ENCODE results near the gene CLK2.
"Not testable (repeated sequence)": the region's sequence is repeated elsewhere in the genome, so short reads cannot be mapped to it uniquely, and the experiment has no call there.

The CLK2 gene

GRCh38 chr1:155295942-155296267 lies 22.6 kb upstream of the CLK2 start:
- no peak for DNase-seq

DNA sequence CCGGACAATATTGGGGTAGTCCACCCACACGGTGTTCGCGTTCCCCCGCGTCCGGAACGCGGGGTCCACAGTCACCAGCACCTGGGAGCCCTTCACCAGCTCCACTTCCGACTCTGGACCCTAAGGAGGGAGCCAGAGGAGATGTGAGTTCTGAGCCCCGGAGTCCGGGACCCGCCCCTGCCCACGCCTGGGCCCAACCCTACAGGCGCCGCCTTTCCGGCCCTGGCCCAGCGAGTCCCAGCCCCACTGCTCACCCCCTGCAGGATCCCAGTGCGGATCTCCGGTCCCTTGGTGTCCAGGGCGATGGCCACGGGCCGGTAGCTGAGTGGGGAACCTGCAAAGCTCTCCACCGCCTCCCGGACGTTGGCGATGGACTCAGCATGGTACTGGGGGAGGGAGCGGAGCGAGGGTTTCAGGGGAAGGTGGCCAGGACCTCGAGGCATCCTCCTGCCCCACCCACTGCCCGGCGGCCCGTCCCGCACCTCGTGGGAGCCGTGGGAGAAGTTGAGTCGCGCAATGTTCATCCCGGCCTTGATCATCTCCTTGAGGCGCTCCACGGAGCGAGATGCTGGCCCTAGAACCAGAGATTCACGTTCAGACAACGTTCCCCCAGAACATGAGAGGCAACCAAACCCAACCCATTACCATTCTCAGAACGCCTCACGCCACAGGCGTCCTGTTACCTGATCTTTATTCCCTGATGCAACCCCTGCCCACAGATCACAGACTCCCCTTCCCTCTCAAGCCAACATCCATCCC lies 22.1 kb upstream of the CLK2 start:
- DNase-seq: no peak

DNA sequence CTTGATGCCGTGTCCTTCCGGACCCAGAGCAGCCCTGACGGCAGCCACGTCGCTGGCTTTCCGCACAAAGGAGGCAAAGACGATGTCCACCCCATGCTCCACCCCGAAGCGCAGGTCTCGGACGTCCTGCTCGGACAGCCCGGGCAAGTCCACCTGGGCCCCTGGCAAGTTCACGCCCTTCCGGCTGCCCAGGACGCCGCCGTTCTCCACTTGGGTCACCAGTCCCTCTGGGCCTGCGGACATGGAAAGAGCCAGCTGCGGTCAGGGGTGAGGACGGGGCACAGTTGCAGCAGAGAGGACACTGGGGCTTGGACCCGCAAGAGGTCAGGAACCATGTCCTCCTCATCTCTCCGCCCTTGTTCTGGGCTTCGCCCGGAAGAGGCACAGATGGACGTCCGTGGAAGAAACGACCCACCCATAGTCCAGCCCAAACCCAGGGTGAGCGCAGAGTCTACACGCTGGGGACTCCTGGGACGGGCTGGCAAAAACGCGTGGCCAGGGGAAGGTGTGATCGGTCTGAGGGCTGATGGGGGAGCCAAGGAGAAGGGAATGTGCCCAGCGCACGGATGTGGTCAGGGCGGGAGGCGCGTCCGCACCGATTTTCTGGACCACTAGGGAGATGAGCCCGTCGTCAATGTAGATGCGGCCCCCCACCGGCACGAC lies 21.3 kb upstream of the CLK2 start:
- DNase-seq: no peak

GRCh38 chr1:155293086-155293749 lies 19.9 kb upstream of the CLK2 start:
- DNase-seq: no peak

DNA sequence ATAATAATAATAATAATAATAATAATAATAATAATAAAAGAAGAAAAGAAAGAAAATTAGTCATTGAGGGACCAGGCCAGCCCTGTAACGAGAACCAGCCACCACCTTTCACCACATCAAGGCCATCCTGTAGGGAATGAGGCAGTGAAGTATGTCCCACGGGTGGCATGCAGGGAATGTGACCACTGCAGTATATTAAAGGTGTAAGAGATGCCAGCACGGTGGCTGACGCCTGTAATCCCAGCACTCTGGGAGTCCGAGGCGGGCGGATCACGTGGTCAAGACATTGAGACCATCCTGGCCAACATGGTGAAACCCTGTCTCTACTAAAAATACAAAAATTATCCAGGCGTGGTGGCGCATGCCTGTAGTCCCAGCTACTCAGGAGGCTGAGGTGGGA lies 17.7 kb upstream of the CLK2 start:
- not testable (repeated sequence) for DNase-seq

- DNase-seq: no peak
Observed at GRCh38 chr1:155287987-155288543, 14.8 kb upstream of the CLK2 start.

- no peak for DNase-seq
Observed at GRCh38 chr1:155286544-155286943, 13.2 kb upstream of the CLK2 start.

- no peak for DNase-seq
Observed at GRCh38 chr1:155285631-155286044, 12.3 kb upstream of the CLK2 start.

DNA sequence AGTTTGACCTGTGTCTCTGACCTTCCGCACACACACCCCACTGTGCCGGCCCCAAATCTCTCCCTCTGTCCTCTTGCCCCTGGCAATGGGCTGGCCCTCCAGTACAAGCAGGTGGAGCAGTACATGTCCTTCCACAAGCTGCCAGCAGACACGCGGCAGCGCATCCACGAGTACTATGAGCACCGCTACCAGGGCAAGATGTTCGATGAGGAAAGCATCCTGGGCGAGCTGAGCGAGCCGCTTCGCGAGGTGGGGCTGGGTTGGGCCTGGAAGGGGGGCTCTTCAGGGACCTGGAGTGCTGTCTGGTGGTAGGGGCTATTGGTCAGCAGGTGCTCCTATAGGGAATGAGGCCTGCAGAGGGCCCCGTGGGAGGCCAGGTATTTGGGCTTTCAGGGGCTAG lies 11.8 kb upstream of the CLK2 start:
- no peak for DNase-seq

GRCh38 chr1:155284476-155284875 lies 11.2 kb upstream of the CLK2 start:
- DNase-seq: no peak

DNA sequence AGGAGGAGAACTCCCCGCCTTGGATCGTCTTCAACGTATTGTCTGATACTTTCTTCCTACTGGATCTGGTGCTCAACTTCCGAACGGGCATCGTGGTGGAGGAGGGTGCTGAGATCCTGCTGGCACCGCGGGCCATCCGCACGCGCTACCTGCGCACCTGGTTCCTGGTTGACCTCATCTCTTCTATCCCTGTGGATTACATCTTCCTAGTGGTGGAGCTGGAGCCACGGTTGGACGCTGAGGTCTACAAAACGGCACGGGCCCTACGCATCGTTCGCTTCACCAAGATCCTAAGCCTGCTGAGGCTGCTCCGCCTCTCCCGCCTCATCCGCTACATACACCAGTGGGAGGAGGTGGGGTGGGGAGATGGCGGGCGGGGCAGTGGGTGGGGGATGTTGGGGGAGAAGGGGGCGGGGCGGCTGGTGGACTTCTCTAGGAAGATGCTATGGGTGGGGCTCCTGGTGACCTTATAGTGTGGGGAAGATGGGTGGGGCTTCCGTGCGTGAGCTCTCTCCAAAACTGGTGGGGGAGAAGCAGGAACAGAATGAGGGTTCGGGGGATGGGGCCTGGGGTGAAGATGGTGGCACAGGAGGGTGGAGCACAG lies 9.3 kb upstream of the CLK2 start:
- DNase-seq: no peak

GRCh38 chr1:155279268-155279667 lies 6.0 kb upstream of the CLK2 start:
- DNase-seq: no peak

GRCh38 chr1:155278689-155279160 lies 5.4 kb upstream of the CLK2 start:
- DNase-seq: no peak

DNA sequence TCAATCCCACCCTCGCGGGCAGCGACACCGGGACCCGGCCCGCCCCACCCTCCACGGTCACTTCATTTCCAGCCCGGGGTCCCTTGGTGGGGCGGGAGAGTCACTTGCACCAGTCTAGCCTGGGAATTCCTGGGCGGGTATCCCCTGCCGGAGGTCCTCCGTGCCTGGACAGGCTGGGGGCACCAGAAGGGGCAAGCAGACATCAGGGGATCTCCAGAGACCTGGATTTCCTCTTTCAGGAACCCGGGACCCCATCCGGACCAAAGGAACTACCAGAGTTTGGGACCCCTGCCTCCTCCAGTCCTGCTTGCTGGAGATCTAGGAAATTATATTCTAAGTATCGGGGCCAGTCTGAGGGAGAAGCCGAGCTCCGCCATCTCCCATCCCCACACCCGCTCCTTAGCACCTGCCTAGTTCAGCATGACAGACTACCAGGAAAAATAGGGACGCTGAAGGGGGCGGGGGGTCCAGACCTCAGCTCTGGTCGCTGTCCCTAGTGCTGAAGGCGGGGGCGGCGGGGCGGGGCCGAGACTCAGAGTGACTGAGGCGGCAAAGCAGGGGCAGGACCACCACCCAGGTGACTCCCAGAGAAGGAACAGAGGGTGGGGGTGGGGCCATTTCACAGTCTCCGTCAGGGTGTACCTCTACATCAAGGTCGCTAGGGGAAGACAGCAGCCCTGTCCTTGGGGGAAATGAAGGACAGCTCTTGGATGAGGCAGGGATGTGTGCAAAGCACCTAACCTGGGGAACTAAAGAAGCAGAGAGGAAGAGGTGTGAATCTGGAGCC lies 4.8 kb upstream of the CLK2 start:
- DNase-seq: peak; percentile 70 to 81

DNA sequence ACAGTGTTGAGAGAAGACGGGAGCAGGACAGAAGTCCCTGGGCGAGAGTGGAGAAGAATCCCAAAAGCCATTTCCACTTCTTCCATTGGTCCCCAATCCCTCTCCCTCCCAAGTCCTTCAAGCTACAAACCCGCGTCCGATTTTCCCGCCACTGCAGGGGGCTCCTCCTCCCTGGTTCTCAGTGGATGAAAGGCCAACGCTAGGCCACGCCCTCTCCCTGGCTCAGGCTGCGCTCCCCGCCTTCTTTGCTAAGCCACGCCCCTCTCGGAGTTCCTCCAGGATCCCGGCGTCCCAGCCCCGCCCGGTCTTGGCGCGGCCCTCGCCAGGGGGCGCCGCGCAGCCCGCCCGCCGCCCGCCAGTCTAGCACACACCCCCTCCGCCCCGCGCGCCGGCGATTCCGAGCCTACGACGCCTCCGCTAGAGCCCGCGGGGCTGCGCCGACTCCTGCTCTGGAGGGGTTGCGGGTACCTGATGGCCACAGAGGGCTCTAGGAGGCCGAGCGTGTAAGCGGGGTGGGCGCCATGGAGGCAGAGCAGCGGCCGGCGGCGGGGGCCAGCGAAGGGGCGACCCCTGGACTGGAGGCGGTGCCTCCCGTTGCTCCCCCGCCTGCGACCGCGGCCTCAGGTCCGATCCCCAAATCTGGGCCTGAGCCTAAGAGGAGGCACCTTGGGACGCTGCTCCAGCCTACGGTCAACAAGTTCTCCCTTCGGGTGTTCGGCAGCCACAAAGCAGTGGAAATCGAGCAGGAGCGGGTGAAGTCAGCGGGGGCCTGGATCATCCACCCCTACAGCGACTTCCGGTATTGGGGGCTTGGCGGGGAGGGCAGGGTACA lies 4.0 kb upstream of the CLK2 start, which contains the start of gene HCN3:
TSS of gene HCN3 (plus strand) at position 394 of the 832 bp plus-strand sequence. CDS start at position 522, 128 bp downstream.
- DNase-seq: peak; percentile 94 to 96

DNA sequence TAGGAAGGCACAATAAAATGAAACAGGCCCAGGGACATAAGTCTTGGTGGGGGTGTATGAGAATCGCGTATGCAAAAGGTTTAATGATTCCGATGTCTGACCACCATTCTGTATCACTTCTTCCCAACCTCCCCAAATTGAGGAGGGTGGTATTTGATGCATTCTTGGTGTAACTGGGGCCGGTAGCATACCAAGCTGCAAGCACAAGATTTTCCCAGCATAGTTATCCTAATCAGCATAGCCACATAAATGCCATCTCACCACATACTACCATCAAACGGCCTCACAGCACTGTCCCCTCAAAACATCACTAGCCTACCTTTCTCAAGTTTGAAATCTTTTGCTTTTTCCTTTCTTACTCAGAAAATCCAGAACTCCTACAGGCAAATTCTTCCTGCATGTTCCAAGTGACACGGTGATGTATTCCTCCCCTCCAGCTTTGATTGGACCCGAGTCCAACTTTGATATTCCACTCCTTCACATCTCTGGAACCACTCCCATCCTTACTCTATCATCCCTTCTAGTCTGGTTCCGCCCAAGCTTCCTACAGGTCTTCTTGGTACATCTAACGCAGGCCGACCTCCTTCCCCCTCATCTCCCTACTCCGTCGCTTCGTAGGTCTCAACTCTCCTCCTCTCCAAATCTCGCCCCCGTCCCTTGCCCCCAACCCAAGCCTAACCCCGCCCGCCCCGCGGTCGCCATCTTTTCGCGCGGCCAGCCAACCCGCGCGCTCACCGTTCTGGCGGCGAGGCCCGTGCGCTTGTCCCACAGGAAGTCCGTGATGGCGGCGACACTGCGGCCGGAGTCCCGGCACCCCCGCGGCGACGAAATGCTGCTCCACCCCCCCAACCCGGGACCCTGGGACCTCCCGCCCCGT lies 600 bp downstream of the CLK2 start:
- no peak for DNase-seq

- no peak for DNase-seq
Observed at GRCh38 chr1:155269381-155269780, 3.9 kb downstream of the CLK2 start.

- DNase-seq: no peak
Observed at GRCh38 chr1:155268630-155269029, 4.7 kb downstream of the CLK2 start.

DNA sequence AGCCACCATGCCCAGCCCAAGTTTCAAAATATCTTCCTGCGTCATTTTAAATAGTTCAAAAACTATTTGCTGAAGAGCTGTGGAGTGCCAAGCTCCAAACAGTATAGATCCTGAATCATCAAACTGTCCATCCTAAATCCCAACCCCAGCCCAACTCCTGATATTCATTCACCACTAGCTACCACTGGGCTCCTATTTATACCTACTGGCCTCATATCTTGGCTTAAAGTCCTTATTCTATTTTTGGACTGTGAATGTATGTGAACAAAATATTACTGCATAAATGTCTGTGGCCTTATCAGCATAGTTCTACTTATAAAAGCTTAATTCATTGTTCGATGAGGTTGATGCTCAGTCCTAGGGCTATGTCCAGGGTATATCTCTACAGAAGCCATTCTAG lies 5.9 kb downstream of the CLK2 start:
- DNase-seq: no peak

- DNase-seq: no peak
Observed at GRCh38 chr1:155266553-155266952, 6.8 kb downstream of the CLK2 start.
